Measurements from ENCODE around the gene PSAP. TPM values are rescaled to one million over a fixed set of nuclear protein-coding genes. Genes with fewer than 3 reads are reported as not detected.
A peak's percentile ranks its signal among the peaks of the same experiment; 100 is the strongest.

Gene PSAP
- total and polyA plus RNA-seq, 8 donors, result 225 to 781 (median 358) TPM

DNA sequence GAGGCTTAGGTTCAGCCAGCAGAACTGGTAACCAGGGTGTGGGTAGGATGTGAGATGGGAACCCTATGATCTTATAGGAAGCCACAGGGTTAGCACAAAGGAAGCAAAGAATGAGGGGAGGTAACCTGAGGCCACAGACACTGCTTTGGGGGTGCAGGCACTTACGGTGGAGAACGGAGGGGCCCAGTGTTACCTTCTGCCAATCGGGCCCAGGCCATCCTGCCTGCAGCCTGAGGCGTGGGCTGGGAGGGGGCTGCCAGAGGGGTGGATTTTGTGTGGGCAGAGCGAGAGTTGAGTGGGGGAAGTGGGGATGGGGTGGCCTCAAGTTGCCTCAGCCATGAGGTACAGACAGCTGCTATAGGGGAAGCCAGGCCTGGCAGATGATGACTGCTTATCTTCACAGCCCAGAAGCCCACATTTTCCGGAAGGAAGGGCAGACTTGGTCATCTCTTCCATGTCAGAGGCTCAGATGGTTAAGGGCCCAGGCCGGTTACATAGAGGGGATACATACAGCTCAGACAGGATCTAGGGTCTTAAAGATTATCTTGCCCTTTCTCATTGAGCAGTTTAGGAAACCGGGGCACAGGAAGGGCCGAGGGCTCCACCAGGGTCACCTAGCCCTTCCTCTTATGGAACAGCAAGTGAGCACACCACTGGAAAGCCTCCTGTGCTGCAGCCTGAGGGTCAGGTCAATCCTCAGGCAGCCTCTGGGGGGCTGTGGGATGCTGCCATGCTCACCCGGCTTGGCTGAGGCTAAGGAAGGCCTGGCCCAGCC, 53.3 kb downstream of the PSAP start:
- TF ChIP-seq, protein P1, sequence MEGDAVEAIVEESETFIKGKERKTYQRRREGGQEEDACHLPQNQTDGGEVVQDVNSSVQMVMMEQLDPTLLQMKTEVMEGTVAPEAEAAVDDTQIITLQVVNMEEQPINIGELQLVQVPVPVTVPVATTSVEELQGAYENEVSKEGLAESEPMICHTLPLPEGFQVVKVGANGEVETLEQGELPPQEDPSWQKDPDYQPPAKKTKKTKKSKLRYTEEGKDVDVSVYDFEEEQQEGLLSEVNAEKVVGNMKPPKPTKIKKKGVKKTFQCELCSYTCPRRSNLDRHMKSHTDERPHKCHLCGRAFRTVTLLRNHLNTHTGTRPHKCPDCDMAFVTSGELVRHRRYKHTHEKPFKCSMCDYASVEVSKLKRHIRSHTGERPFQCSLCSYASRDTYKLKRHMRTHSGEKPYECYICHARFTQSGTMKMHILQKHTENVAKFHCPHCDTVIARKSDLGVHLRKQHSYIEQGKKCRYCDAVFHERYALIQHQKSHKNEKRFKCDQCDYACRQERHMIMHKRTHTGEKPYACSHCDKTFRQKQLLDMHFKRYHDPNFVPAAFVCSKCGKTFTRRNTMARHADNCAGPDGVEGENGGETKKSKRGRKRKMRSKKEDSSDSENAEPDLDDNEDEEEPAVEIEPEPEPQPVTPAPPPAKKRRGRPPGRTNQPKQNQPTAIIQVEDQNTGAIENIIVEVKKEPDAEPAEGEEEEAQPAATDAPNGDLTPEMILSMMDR (IDR thresholded peaks at IDR 0.05), result no peak
- Histone ChIP-seq H3K9me3 (no peaks in the 10 kb centered on the region), H3K27me3 (no peaks in the 10 kb centered on the region), H3K4me1 (no peaks in the 10 kb centered on the region), H3K36me3 (no peaks in the 10 kb centered on the region), H3K4me3 (no peak overlapping the region), H3K27ac (no peak overlapping the region)
- DNase-seq, result no peak
- peak in 2 of 4 donors; percentile 16 to 48 for ATAC-seq
- no peak for FAIRE-seq
- intact Hi-C loops (cut with DNase I), result no loop called here
- 72 to 79% methylated on average over 10 of the region's 10 CpGs for WGBS, 2 donors

DNA sequence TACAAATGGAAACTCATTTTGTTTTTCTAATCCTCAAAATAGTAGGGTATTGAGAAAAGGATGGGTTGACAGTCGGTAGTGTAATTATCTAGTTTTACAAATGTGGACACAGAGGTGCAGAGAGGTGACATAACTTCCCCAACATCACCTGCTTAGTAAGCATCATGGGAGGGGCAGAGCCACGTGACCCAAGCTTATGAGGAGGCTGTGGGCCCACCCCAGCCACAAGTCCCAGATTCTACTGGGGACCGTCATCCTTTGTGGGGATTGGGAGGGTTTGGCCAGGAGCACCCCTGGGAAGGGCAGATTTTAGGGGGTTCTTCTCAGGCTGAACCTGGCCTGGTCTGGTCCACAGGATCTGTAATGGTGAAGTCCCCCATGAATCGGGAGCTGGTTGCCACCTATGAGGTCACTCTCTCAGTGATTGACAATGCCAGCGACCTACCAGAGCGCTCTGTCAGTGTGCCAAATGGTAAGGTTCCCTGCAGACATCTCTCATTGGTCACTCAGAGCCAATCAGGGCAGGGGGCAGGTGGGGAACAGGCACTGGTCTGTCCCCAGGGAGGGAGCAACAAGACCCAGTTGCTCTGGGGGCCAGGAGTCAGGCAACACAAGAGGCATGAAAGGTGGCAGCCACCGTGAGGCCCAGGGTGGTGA, 54.2 kb downstream of the PSAP start:
- TF ChIP-seq, protein P1 (IDR thresholded peaks at IDR 0.05), result no peak
- Histone ChIP-seq H3K4me3 (no peak overlapping the region), H3K27ac (no peak overlapping the region), H3K4me1 (no peaks in the 10 kb centered on the region), H3K9me3 (no peaks in the 10 kb centered on the region), H3K27me3 (no peaks in the 10 kb centered on the region), H3K36me3 (no peaks in the 10 kb centered on the region)
- WGBS, 2 donors, result 81 to 90% methylated on average over 7 of the region's 7 CpGs
- intact Hi-C loops (cut with DNase I), result no loop called here
- ATAC-seq, result no peak
- no peak for FAIRE-seq
- DNase-seq, result no peak

DNA sequence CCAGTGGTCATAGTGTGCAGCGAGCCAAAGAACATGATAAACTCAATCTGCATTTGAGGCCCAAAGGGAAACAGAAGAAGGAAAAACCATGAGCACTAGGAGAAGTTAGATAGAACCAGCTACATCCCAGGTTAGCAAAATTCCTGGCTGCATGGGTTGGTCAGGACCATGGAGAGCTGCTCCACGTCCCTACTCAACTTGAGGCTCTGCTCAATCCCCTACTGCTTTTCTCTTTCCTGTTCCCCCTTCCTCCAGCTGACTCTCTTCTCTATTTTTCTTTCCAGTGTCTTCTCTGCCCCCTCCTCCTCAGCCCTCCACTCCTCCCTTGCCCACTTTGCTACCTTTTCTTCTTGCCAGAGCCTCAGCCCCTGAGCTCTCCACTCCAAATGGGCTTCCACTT, 55.8 kb downstream of the PSAP start:
- TF ChIP-seq, protein P1 (IDR thresholded peaks at IDR 0.05), result no peak
- Histone ChIP-seq H3K27ac (no peak overlapping the region), H3K4me1 (no peaks in the 10 kb centered on the region), H3K4me3 (no peak overlapping the region), H3K36me3 (no peaks in the 10 kb centered on the region), H3K9me3 (no peaks in the 10 kb centered on the region), H3K27me3 (no peaks in the 10 kb centered on the region)
- ATAC-seq (peak in 2 of 4 donors; percentile 44 to 66), DNase-seq (no peak), FAIRE-seq (no peak)
- intact Hi-C loops (cut with DNase I), result no loop called here
- 40 to 51% methylated on average over 2 of the region's 2 CpGs for WGBS, 2 donors

DNA sequence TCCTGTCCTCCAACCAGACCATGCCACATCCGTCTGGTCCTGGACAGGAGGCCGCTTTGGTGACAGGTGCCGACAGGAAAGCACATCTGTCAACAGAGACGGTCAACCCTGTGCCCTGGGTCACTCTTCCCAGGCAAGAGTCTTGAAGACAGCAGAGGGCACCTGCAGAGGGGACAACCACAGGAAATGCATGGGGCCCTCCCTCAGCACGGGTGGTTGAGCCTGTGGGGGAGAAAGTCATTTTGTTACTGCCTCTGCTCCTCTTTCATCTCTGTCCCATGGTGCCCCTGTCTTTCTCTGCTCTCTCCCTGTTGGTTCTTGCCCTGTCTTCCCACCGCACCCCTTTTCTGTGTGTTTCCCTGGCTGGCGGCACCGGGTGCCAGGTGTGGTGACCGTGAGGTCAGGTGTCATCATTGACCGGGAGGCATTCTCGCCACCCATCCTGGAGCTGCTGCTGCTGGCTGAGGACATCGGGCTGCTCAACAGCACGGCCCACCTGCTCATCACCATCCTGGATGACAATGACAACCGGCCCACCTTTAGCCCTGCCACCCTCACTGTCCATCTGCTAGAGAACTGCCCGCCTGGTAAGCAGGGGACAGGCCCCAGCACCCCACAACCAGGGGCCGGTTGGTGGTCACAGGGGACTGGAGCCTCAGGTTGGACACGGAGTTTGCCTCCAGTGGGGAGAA, 60.2 kb downstream of the PSAP start:
- Histone ChIP-seq H3K36me3 (no peaks in the 10 kb centered on the region), H3K27ac (no peak overlapping the region), H3K27me3 (no peaks in the 10 kb centered on the region), H3K4me3 (no peak overlapping the region), H3K4me1 (no peaks in the 10 kb centered on the region), H3K9me3 (no peaks in the 10 kb centered on the region)
- no peak for FAIRE-seq
- TF ChIP-seq, protein P1 (IDR thresholded peaks at IDR 0.05), result no peak
- no peak for DNase-seq
- no peak for ATAC-seq
- 71 to 80% methylated on average over 16 to 17 of the region's 17 CpGs for WGBS, 2 donors
- intact Hi-C loops (cut with DNase I), result no loop called here

Data from pancreas (tissue), 10 donors.